ENCODE measurements around the gene SLC5A4. TPM values are rescaled to one million over a fixed set of nuclear protein-coding genes. Genes with fewer than 3 reads are reported as not detected.
"Not testable (repeated sequence)": the region's sequence is repeated elsewhere in the genome, so short reads cannot be mapped to it uniquely, and the experiment has no call there.

Gene SLC5A4
- under 1 TPM in 2 of 3 donors, not detected in 1; 0.13 to 0.14 TPM for total RNA-seq
- long read RNA-seq, donor 1 = 0 reads
- long read RNA-seq, donor 2 = 0 reads

- intact Hi-C loops (cut with DNase I, micrococcal nuclease) = no loop called here
- no peak within 1 kb of the TSS for H3K4me3 ChIP-seq
- DNase-seq = peak in 1 of 3 donors; percentile 12
Observed at GRCh38 chr22:32255217-32255616, at the start of gene SLC5A4. SLC5A4 (minus strand) TSS chr22:32255347; CDS start chr22:32255329, 18 bp downstream.

DNA sequence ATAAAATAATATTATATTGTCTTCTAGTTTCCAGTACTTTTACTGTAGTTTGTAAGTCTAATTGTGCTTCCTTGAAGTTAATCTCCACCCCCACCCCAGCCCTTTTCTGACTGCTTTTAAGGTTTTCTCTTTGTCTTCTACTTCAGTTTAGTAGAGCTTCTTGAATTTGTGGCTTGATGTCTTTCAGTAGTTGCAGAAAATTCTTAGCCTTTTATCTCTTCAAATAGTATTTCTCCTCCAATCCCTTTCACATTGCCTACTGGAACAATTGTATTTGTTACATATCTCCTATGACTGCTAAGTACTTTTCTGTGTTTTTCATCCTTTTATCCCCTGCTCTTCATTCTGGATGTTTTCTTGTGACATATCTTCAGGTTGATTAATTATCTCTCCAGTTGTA, 38.8 kb upstream of the SLC5A4 start:
- H3K4me3 ChIP-seq; H3K9me3 ChIP-seq; H3K36me3 ChIP-seq (ENCODE audit: low read depth); intact Hi-C loops (cut with DNase I, micrococcal nuclease); DNase-seq; H3K4me1 ChIP-seq (ENCODE audit: low read depth); ATAC-seq: not testable (repeated sequence)

More at GRCh38 chr22:32255217-32255616, at the start of gene SLC5A4:
- H3K4me1 ChIP-seq (ENCODE audit: low read depth) = no peaks in the 10 kb centered on the region
- no peaks in the 10 kb centered on the region for H3K9me3 ChIP-seq
- no peak for TF ChIP-seq CTCF (IDR thresholded peaks at IDR 0.05)
- ATAC-seq = peak; percentile 49
- no peaks in the 10 kb centered on the region for H3K36me3 ChIP-seq (ENCODE audit: low read depth)

DNA sequence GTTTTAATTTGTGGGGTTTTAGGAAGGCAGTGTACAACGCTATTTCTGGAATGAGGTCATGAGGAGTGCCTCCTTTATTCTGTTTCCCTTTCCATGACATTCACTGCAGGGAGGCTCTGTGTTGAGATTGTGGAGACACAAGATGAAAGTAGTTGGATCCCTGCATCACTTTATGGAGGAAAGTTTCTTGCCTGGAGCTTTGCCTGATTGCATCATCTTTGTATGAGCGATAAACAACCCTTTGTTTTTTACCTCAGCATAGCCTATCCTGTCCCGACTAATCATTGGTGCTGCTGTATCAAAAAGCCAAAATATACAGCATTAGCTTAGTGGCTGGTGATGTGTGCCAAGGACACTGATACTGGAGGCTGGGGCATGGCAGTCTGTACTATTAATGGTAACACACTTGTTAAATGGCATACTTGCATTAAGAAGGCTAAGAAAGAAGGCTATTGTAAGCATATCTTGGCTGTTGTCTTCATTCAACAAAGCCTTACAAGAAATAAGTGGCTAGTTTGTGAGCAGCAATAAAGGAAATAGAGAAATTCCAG, 31.2 kb upstream of the SLC5A4 start:
- ATAC-seq (no peak), DNase-seq (no peak)
- Histone ChIP-seq H3K9me3 (no peaks in the 10 kb centered on the region), H3K4me3 (no peak overlapping the region), H3K4me1 (ENCODE audit: low read depth) (no peaks in the 10 kb centered on the region), H3K36me3 (ENCODE audit: low read depth) (no peaks in the 10 kb centered on the region)
- no peak for TF ChIP-seq CTCF (IDR thresholded peaks at IDR 0.05)
- intact Hi-C loops (cut with DNase I, micrococcal nuclease) = no loop called here

DNA sequence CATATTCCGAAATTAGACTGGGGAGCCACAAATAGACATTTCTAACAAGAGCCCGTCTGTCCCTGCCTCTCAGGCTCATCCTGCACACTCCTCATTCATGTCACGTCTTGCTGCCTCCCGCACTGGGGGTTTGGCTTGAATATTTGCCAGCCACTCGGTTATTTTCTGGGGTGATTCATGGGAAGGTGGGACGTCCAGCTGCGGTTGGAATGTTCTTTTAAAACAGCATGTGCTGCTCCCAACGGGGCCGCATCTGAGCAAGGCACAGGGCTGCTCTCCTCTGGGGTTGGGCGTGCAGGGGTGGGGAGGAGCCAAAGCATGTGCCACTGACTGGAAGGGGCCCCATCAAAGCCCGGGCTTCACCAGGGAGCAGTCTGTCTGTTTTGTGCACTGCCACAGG, 25.9 kb upstream of the SLC5A4 start:
- H3K36me3 ChIP-seq (ENCODE audit: low read depth) = no peaks in the 10 kb centered on the region
- H3K4me1 ChIP-seq (ENCODE audit: low read depth) = no peaks in the 10 kb centered on the region
- no peak for DNase-seq
- no peaks in the 10 kb centered on the region for H3K9me3 ChIP-seq
- intact Hi-C loops (cut with DNase I, micrococcal nuclease) = no loop called here
- no peak for ATAC-seq
- H3K4me3 ChIP-seq = no peak overlapping the region
- TF ChIP-seq CTCF (IDR thresholded peaks at IDR 0.05) = no peak

DNA sequence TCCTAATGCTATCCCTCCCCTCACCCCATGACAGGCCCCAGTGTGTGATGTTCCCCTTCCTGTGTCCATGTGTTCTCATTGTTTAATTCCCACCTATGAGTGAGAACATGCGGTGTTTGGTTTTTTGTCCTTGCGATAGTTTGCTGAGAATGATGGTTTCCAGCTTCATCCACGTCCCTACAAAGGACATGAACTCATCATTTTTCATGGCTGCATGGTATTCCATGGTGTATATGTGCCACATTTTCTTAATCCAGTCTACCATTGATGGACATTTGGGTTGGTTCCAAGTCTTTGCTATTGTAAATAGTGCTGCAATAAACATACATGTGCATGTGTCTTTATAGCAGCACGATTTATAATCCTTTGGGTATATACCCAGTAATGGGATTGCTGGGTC, 20.2 kb upstream of the SLC5A4 start:
- H3K9me3 ChIP-seq; H3K36me3 ChIP-seq (ENCODE audit: low read depth); H3K4me1 ChIP-seq (ENCODE audit: low read depth); DNase-seq; intact Hi-C loops (cut with DNase I, micrococcal nuclease); ATAC-seq; H3K4me3 ChIP-seq: not testable (repeated sequence)

DNA sequence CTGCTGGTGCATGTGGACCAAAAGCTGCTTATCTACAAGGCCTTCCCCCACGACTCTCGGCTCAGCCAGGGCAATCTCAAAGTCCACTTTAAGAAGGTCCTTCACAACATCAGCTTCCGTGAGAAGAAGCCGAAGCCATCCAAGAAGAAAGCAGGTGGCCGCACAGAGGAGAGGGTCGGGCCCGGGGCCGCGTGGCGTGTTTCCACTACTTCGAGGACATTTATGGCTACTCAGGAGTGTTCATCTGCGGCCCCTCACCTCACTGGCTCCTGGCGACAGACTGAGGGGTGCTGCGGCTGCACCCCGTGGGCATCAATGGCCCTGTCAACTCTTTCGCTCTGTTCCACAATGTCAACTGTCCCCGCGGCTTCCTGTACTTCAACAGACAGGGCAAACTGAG, 16.2 kb upstream of the SLC5A4 start:
- no peaks in the 10 kb centered on the region for H3K4me1 ChIP-seq (ENCODE audit: low read depth)
- H3K9me3 ChIP-seq = no peaks in the 10 kb centered on the region
- no peak for ATAC-seq
- H3K4me3 ChIP-seq = no peak overlapping the region
- intact Hi-C loops (cut with DNase I, micrococcal nuclease) = no loop called here
- DNase-seq = no peak
- H3K36me3 ChIP-seq (ENCODE audit: low read depth) = no peaks in the 10 kb centered on the region
- TF ChIP-seq CTCF (IDR thresholded peaks at IDR 0.05) = no peak

Measured in mucosa of descending colon (tissue), 3 donors.